ENCODE results near the gene GALNT6. TPM values are rescaled to one million over a fixed set of nuclear protein-coding genes. Genes with fewer than 3 reads are reported as not detected.

Gene GALNT6
- polyA plus RNA-seq, 1 experiment, result 47.1 TPM

DNA sequence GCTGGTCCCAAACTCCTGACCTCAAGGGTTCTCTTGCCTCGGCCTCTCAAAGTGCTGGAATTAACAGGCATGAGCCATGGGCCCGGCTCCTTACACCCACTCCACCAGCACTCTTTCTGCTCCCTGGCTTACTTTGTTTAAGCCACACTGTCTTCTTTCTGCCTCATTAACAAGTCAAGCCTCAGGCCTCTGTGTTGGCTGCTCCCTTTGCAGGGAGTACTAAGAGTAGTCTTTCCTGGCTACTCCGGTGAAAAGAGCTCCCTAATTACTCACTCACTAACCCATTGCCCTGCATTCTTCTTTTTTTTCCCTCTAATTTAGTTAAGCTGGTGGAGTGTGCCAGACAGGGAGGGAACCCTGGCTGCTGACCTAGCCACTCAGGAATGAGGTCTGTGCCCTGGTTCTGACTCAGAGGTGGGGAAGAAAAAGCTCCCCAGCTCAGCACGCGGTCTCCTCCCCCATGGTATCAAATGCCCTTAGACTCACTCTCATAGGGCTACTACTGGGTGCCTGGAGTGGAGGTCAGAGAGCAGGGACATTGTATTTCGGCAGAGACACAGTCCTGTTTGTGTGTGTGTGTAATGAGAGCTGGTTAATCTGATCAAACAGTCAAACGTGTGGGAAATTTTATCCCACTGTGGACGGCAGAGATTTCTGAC, 19.8 kb downstream of the GALNT6 start:
- Histone ChIP-seq H3K4me3 (ENCODE audit: low read depth, low read length) (no peak overlapping the region), H3K27me3 (ENCODE audit: control insufficient read depth, insufficient read depth, low read length) (no peaks in the 10 kb centered on the region), H3K36me3 (ENCODE audit: control insufficient read depth, insufficient read depth, low read length) (no peaks in the 10 kb centered on the region; the same call in 1 of the 2 replicates)
- DNase-seq (ENCODE audit: low read depth), result peak; percentile 90
- TF ChIP-seq, protein P1, sequence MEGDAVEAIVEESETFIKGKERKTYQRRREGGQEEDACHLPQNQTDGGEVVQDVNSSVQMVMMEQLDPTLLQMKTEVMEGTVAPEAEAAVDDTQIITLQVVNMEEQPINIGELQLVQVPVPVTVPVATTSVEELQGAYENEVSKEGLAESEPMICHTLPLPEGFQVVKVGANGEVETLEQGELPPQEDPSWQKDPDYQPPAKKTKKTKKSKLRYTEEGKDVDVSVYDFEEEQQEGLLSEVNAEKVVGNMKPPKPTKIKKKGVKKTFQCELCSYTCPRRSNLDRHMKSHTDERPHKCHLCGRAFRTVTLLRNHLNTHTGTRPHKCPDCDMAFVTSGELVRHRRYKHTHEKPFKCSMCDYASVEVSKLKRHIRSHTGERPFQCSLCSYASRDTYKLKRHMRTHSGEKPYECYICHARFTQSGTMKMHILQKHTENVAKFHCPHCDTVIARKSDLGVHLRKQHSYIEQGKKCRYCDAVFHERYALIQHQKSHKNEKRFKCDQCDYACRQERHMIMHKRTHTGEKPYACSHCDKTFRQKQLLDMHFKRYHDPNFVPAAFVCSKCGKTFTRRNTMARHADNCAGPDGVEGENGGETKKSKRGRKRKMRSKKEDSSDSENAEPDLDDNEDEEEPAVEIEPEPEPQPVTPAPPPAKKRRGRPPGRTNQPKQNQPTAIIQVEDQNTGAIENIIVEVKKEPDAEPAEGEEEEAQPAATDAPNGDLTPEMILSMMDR (IDR thresholded peaks at IDR 0.05; ENCODE audit: insufficient read depth, low read depth, low read length), result no peak
- POLR2A ChIA-PET, result interaction anchor here (0.8 kb wide), 1 partner anchor 22 kb away, joined by 4 read pairs; no protein-coding TSS in a partner anchor
- CTCF ChIA-PET, result interaction anchor here (1.0 to 1.3 kb wide), 3 partner anchors 10 to 19 kb away, joined by 3 read pairs; no protein-coding TSS in a partner anchor

DNA sequence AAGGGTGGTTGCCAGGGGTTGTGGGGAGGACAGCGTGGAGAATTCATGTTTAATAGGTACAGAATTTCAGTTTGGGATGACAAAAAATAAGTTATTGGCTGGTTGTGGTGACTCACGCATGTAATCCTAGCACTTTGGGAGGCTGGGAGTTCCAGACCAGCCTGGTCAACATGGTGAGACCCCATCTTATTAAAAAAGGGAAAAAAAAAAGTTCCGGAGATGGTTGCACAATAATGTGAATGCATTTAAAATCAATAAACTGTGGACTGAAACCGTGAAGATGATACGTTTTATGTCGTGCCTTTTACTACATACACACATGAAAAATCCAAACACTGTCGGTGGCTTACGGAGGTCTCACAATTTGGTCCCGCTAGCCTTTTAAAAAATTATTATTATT, 20.5 kb downstream of the GALNT6 start:
- Histone ChIP-seq H3K4me3 (ENCODE audit: low read depth, low read length) (no peak overlapping the region), H3K27me3 (ENCODE audit: control insufficient read depth, insufficient read depth, low read length) (no peaks in the 10 kb centered on the region), H3K36me3 (ENCODE audit: control insufficient read depth, insufficient read depth, low read length) (no peaks in the 10 kb centered on the region; the same call in 1 of the 2 replicates)
- POLR2A ChIA-PET, result no interaction called here
- TF ChIP-seq, protein P1 (IDR thresholded peaks at IDR 0.05; ENCODE audit: insufficient read depth, low read depth, low read length), result no peak
- no peak for DNase-seq (ENCODE audit: low read depth)
- CTCF ChIA-PET, result interaction anchor here (1.3 kb wide), 1 partner anchor 19 kb away, joined by 3 read pairs; no protein-coding TSS in a partner anchor

DNA sequence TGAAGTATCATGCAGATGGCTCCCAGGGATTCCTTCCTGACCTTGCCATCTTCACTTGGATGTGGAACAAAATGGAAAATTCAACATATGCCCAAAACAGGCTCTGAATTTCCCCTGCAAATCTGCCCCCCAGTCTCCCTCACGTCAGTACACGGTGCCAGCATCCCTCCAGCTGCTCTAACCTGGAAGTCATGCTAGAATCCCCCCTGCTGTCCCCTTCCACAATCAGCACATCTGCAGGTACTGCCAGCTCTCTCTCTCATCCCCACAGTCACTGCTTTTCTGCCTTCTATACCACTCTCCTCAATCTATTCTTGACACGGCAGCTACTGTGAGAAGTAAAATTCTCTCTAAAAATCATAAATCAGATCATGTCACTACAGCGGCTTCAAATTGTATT, 21.6 kb downstream of the GALNT6 start:
- no peaks in the 10 kb centered on the region for H3K27me3 ChIP-seq (ENCODE audit: control insufficient read depth, insufficient read depth, low read length)
- TF ChIP-seq, protein P1 (IDR thresholded peaks at IDR 0.05; ENCODE audit: insufficient read depth, low read depth, low read length), result no peak
- POLR2A ChIA-PET, result no interaction called here
- CTCF ChIA-PET, result no interaction called here
- no peak for DNase-seq (ENCODE audit: low read depth)
- peaks cover 1% of the 10 kb centered on the region; the same call in 1 of the 2 replicates for H3K36me3 ChIP-seq (ENCODE audit: control insufficient read depth, insufficient read depth, low read length)
- no peak overlapping the region for H3K4me3 ChIP-seq (ENCODE audit: low read depth, low read length)

DNA sequence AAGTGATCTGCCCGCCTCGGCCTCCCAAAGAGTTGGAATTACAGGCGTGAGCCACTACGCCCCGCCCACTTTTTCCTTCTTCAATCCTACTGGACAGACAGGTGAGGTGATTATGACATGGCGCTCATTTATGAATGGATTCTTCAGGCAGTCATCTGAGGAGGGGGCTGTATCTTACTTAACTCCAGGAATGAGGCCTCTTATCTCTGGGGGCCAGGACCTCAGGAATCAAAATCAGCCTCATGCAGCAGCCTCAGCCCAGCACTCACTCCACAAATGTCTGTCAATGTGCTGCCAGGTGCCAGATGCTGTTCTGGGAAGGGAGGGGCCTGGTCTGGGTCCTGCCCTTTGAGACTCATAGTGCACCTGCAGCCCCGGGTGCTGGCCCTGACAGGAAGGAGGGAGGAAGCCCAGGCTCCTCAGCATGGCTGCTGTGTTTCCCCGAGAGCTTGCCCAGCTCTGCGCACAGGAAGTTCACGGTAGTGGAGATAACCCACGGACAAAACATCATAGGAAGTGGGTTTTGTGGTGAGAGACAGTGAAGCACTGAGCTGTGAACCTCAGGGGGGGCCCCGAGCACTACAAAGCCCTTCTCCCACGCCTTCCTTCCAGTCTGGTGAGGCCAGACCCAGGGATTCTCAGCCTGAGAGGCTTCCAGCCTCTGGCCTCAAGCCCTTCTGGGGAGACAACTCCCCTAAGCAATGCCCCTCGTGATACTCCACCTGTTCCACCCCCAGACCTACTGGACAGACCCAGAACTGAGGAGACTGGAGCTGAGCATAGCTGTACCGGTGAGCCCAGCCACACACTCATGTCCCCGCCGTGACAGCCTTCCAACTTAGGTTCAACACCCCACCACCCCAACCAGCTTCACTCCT, 22.3 kb downstream of the GALNT6 start:
- ChIA-PET POLR2A (no interaction called here), CTCF (no interaction called here)
- Histone ChIP-seq H3K27me3 (ENCODE audit: control insufficient read depth, insufficient read depth, low read length) (no peaks in the 10 kb centered on the region), H3K36me3 (ENCODE audit: control insufficient read depth, insufficient read depth, low read length) (peaks cover 1% of the 10 kb centered on the region; the same call in 1 of the 2 replicates), H3K4me3 (ENCODE audit: low read depth, low read length) (no peak overlapping the region)
- TF ChIP-seq, protein P1 (IDR thresholded peaks at IDR 0.05; ENCODE audit: insufficient read depth, low read depth, low read length), result no peak
- DNase-seq (ENCODE audit: low read depth), result no peak

DNA sequence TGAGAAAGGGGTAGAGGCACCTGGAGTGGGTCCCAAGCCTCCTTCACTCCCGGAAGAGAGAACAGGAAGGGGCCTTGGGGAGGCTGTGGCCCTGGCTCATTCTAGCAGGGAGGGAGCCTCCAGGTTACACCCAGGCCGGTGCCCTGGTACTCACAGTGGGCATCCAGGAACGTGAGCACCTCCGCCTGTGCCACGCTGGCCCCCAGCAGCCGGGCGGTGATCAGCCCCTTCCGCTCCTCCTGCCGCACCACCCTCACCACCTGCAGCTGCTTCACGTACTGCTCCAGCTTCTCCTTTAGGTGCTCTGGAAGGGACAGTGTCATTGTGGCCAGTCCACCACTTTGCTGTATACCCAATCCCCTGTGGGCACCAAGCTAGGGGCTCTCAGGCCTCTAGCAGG, 25.9 kb downstream of the GALNT6 start:
- POLR2A ChIA-PET, result no interaction called here
- peaks cover 4% of the 10 kb centered on the region for H3K36me3 ChIP-seq (ENCODE audit: control insufficient read depth, insufficient read depth, low read length)
- no peak for DNase-seq (ENCODE audit: low read depth)
- TF ChIP-seq, protein P1 (IDR thresholded peaks at IDR 0.05; ENCODE audit: insufficient read depth, low read depth, low read length), result no peak
- CTCF ChIA-PET, result interaction anchor here (1.5 kb wide), 1 partner anchor 15 kb away, joined by 5 read pairs; no protein-coding TSS in a partner anchor
- no peaks in the 10 kb centered on the region for H3K27me3 ChIP-seq (ENCODE audit: control insufficient read depth, insufficient read depth, low read length)
- H3K4me3 ChIP-seq (ENCODE audit: low read depth, low read length), result no peak overlapping the region
